ENCODE measurements around the gene BYSL. TPM values are rescaled to one million over a fixed set of nuclear protein-coding genes. Genes with fewer than 3 reads are reported as not detected.
A peak's percentile ranks its signal among the peaks of the same experiment; 100 is the strongest.

The BYSL gene
- total RNA-seq, 1 experiment from 2014 or later: 46.5 TPM

DNA sequence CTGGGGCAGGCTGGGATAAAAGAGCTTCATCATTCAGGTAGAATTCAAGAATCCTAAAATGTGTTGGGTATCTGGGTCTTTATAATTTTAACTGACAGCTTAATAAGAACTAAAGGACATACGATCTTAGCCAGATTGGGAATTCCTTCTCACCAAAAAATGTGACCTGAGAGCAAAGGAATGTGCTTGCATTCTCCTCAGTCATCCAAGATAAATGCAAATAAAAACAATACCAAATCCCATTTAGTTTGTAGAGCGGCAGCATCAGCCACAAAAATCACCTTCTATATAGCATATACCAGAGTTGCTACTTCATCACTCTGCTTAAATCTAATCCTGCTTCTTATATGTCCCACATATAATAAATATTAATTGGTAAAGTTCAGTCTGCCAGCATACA lies 43.1 kb upstream of the BYSL start:
- Histone ChIP-seq H3K27ac (ENCODE audit: low read length) (no peak overlapping the region), H3K4me3 (ENCODE audit: low read length) (no peak overlapping the region; the same call in 1 of the 2 replicates), H3K9me2 (replicated peaks; ENCODE audit: low read length) (no peaks in the 10 kb centered on the region), H3K9ac (ENCODE audit: low read length) (no peak overlapping the region), H3K9me3 (ENCODE audit: low read length) (no peaks in the 10 kb centered on the region), H3K27me3 (ENCODE audit: low read length) (no peaks in the 10 kb centered on the region), H3K36me3 (ENCODE audit: low read depth, low read length) (no peaks in the 10 kb centered on the region), H3K4me1 (ENCODE audit: insufficient read depth, low read length) (peaks cover 18% of the 10 kb centered on the region), H3F3A (ENCODE audit: low read length, unreplicated experiment) (no peaks in the 10 kb centered on the region), H4K20me1 (ENCODE audit: low read length) (no peaks in the 10 kb centered on the region), H3K4me2 (ENCODE audit: low read length) (peak overlapping the region; percentile 57), H2AFZ (ENCODE audit: low read length) (no peak overlapping the region), H3K79me2 (ENCODE audit: low read length) (no peaks in the 10 kb centered on the region)
- ATAC-seq: peak; percentile 68
- POLR2A ChIA-PET (ENCODE audit: unreplicated experiment): interaction anchor here (0.7 kb wide), 1 partner anchor 17 kb away, joined by 4 read pairs; no protein-coding TSS in a partner anchor
- intact Hi-C loops (cut with micrococcal nuclease): no loop called here
- no TSS peak for BruUV-seq (replicated peaks)
- CTCF ChIA-PET: interaction anchor here (0.6 kb wide), 1 partner anchor 347 kb away, joined by 5 read pairs; no protein-coding TSS in a partner anchor
- TF ChIP-seq EZH2 (IDR thresholded peaks at IDR 0.05; ENCODE audit: low read length, unreplicated experiment): no peak
- no peak for TF ChIP-seq EZH2phosphoT487 (IDR thresholded peaks at IDR 0.05; ENCODE audit: borderline replicate concordance, low read length)
- TF ChIP-seq, protein P1, sequence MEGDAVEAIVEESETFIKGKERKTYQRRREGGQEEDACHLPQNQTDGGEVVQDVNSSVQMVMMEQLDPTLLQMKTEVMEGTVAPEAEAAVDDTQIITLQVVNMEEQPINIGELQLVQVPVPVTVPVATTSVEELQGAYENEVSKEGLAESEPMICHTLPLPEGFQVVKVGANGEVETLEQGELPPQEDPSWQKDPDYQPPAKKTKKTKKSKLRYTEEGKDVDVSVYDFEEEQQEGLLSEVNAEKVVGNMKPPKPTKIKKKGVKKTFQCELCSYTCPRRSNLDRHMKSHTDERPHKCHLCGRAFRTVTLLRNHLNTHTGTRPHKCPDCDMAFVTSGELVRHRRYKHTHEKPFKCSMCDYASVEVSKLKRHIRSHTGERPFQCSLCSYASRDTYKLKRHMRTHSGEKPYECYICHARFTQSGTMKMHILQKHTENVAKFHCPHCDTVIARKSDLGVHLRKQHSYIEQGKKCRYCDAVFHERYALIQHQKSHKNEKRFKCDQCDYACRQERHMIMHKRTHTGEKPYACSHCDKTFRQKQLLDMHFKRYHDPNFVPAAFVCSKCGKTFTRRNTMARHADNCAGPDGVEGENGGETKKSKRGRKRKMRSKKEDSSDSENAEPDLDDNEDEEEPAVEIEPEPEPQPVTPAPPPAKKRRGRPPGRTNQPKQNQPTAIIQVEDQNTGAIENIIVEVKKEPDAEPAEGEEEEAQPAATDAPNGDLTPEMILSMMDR (conservative IDR thresholded peaks at IDR 0.05; ENCODE audit: low read depth, low read length): no peak
- peak; percentile 59 for DNase-seq

DNA sequence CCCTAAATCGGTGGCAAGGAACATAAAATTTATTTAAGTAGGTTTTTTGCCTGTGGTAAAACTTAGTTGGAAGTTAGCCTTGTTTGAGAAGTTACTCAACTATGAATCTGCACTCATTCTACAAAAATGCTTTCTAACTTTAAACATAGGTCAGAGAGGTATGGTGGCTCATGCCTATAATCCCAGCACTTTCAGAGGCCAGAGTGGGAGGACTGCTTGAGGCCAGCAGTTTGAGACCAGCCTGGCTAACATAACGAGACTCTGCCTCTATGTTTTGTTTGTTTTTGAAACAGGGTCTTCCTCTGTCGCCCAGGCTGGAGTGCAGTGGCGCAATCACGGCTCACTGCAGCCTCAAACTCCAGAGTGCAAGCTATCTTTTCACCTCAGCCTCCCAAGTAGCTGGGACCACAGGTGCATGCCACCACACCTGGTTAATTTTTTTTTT lies 42.3 kb upstream of the BYSL start:
- H3K9me2 ChIP-seq (replicated peaks; ENCODE audit: low read length): no peaks in the 10 kb centered on the region
- ChIA-PET CTCF (no interaction called here), POLR2A (ENCODE audit: unreplicated experiment) (no interaction called here)
- no peaks in the 10 kb centered on the region for H3F3A ChIP-seq (ENCODE audit: low read length, unreplicated experiment)
- no peaks in the 10 kb centered on the region for H3K27me3 ChIP-seq (ENCODE audit: low read length)
- intact Hi-C loops (cut with micrococcal nuclease): no loop called here
- ATAC-seq (peak; percentile 78), DNase-seq (peak; percentile 65)
- H3K4me2 ChIP-seq (ENCODE audit: low read length): peak overlapping the region; percentile 57
- peak overlapping the region; percentile 8; the same call in 1 of the 2 replicates for H3K27ac ChIP-seq (ENCODE audit: low read length)
- H3K9ac ChIP-seq (ENCODE audit: low read length): no peak overlapping the region
- no peak overlapping the region; the same call in 1 of the 2 replicates for H3K4me3 ChIP-seq (ENCODE audit: low read length)
- no peaks in the 10 kb centered on the region for H4K20me1 ChIP-seq (ENCODE audit: low read length)
- no peaks in the 10 kb centered on the region for H3K79me2 ChIP-seq (ENCODE audit: low read length)
- H3K9me3 ChIP-seq (ENCODE audit: low read length): no peaks in the 10 kb centered on the region
- TF ChIP-seq, protein P1 (conservative IDR thresholded peaks at IDR 0.05; ENCODE audit: low read depth, low read length): no peak
- TF ChIP-seq EZH2 (IDR thresholded peaks at IDR 0.05; ENCODE audit: low read length, unreplicated experiment) (no peak), EZH2phosphoT487 (IDR thresholded peaks at IDR 0.05; ENCODE audit: borderline replicate concordance, low read length) (no peak)
- no peaks in the 10 kb centered on the region for H3K36me3 ChIP-seq (ENCODE audit: low read depth, low read length)
- H3K4me1 ChIP-seq (ENCODE audit: insufficient read depth, low read length): peaks cover 18% of the 10 kb centered on the region
- BruUV-seq (replicated peaks): no TSS peak
- no peak overlapping the region for H2AFZ ChIP-seq (ENCODE audit: low read length)

DNA sequence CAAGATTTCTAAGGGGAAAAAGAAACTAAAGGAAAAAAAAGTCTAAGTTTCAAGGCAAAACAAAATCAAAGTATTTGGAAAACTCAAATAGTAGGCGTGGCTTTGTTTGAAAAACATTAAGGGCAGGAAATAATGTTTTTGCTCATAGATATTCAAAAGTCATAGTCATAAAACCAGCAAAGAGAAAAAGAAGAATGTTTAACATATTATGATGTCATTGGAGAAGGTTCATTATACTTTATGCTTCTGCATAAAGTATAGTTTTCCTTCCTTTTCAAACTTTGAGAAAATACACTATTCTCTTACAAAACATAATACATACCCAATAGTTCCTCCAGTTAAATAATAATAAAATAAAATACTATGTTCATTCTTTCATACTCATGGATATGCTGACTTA lies 39.8 kb upstream of the BYSL start:
- TF ChIP-seq EZH2phosphoT487 (IDR thresholded peaks at IDR 0.05; ENCODE audit: borderline replicate concordance, low read length): no peak
- no peak for TF ChIP-seq EZH2 (IDR thresholded peaks at IDR 0.05; ENCODE audit: low read length, unreplicated experiment)
- TF ChIP-seq, protein P1 (conservative IDR thresholded peaks at IDR 0.05; ENCODE audit: low read depth, low read length): no peak
- no peaks in the 10 kb centered on the region for H3K27me3 ChIP-seq (ENCODE audit: low read length)
- no peaks in the 10 kb centered on the region for H3K9me3 ChIP-seq (ENCODE audit: low read length)
- H3K36me3 ChIP-seq (ENCODE audit: low read depth, low read length): no peaks in the 10 kb centered on the region
- no peaks in the 10 kb centered on the region for H3K79me2 ChIP-seq (ENCODE audit: low read length)
- ATAC-seq: no peak
- no peaks in the 10 kb centered on the region for H3K9me2 ChIP-seq (replicated peaks; ENCODE audit: low read length)
- no peak overlapping the region for H3K4me3 ChIP-seq (ENCODE audit: low read length)
- no peak for DNase-seq
- no peak overlapping the region for H2AFZ ChIP-seq (ENCODE audit: low read length)
- no TSS peak for BruUV-seq (replicated peaks)
- CTCF ChIA-PET: no interaction called here
- no peaks in the 10 kb centered on the region for H4K20me1 ChIP-seq (ENCODE audit: low read length)
- H3F3A ChIP-seq (ENCODE audit: low read length, unreplicated experiment): no peaks in the 10 kb centered on the region
- intact Hi-C loops (cut with micrococcal nuclease): no loop called here
- no peak overlapping the region for H3K27ac ChIP-seq (ENCODE audit: low read length)
- H3K4me2 ChIP-seq (ENCODE audit: low read length): no peak overlapping the region
- POLR2A ChIA-PET (ENCODE audit: unreplicated experiment): no interaction called here
- no peak overlapping the region for H3K9ac ChIP-seq (ENCODE audit: low read length)
- H3K4me1 ChIP-seq (ENCODE audit: insufficient read depth, low read length): peaks cover 18% of the 10 kb centered on the region

Data from PC-3 (cell line).